Measurements from ENCODE around the gene DYNC1I1.

DYNC1I1 gene

GRCh38 chr7:95986178-95986764 is 213.9 kb downstream of the DYNC1I1 start:
- H3K27me3 ChIP-seq (replicated peaks; ENCODE audit: control insufficient read depth, insufficient read depth, low read length), result no peaks in the 10 kb centered on the region
- H3K36me3 ChIP-seq (ENCODE audit: control insufficient read depth, insufficient read depth, low read length), result no peaks in the 10 kb centered on the region
- DNase-seq (ENCODE audit: extremely low read depth, insufficient read length), result no peak
- TF ChIP-seq CTCF (IDR thresholded peaks at IDR 0.05; ENCODE audit: insufficient read depth, low read length, poor library complexity, severe bottlenecking), result no peak
- no peak overlapping the region for H3K4me3 ChIP-seq (replicated peaks; ENCODE audit: low read depth, low read length)

GRCh38 chr7:95989301-95989700 is 216.9 kb downstream of the DYNC1I1 start:
- no peak for TF ChIP-seq CTCF (IDR thresholded peaks at IDR 0.05; ENCODE audit: insufficient read depth, low read length, poor library complexity, severe bottlenecking)
- no peak for DNase-seq (ENCODE audit: extremely low read depth, insufficient read length)
- Histone ChIP-seq H3K4me3 (replicated peaks; ENCODE audit: low read depth, low read length) (no peak overlapping the region), H3K36me3 (ENCODE audit: control insufficient read depth, insufficient read depth, low read length) (no peaks in the 10 kb centered on the region), H3K27me3 (replicated peaks; ENCODE audit: control insufficient read depth, insufficient read depth, low read length) (no peaks in the 10 kb centered on the region)

- no peaks in the 10 kb centered on the region for H3K36me3 ChIP-seq (ENCODE audit: control insufficient read depth, insufficient read depth, low read length)
- H3K27me3 ChIP-seq (replicated peaks; ENCODE audit: control insufficient read depth, insufficient read depth, low read length), result no peaks in the 10 kb centered on the region
- no peak for DNase-seq (ENCODE audit: extremely low read depth, insufficient read length)
- TF ChIP-seq CTCF (IDR thresholded peaks at IDR 0.05; ENCODE audit: insufficient read depth, low read length, poor library complexity, severe bottlenecking), result no peak
- no peak overlapping the region for H3K4me3 ChIP-seq (replicated peaks; ENCODE audit: low read depth, low read length)
These were observed 221.0 kb downstream of the DYNC1I1 start for GRCh38 chr7:95993380-95993779.

DNA sequence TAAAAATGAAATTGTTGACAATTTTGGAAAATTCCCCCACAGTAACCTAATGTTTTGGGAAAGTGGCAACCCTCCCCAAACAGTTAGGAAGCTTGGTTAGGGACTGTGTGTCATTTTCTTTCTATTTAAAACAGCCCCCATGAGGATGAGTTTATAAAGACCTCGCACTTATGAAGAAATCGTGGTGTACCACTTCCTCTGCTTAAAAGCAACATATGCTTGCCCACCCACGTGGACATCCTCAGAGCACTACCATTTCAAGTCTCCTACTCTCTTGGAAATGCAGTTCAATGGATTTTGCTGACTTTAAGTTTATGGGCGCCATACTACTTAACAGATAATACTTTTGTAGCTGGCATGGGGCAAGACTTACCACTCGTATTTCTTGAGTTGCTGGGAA is 223.8 kb downstream of the DYNC1I1 start:
- H3K36me3 ChIP-seq (ENCODE audit: control insufficient read depth, insufficient read depth, low read length), result no peaks in the 10 kb centered on the region
- H3K27me3 ChIP-seq (replicated peaks; ENCODE audit: control insufficient read depth, insufficient read depth, low read length), result no peaks in the 10 kb centered on the region
- DNase-seq (ENCODE audit: extremely low read depth, insufficient read length), result no peak
- no peak overlapping the region for H3K4me3 ChIP-seq (replicated peaks; ENCODE audit: low read depth, low read length)
- no peak for TF ChIP-seq CTCF (IDR thresholded peaks at IDR 0.05; ENCODE audit: insufficient read depth, low read length, poor library complexity, severe bottlenecking)

GRCh38 chr7:95996886-95997285 is 224.5 kb downstream of the DYNC1I1 start:
- no peak overlapping the region for H3K4me3 ChIP-seq (replicated peaks; ENCODE audit: low read depth, low read length)
- no peak for DNase-seq (ENCODE audit: extremely low read depth, insufficient read length)
- H3K36me3 ChIP-seq (ENCODE audit: control insufficient read depth, insufficient read depth, low read length), result no peaks in the 10 kb centered on the region
- TF ChIP-seq CTCF (IDR thresholded peaks at IDR 0.05; ENCODE audit: insufficient read depth, low read length, poor library complexity, severe bottlenecking), result no peak
- no peaks in the 10 kb centered on the region for H3K27me3 ChIP-seq (replicated peaks; ENCODE audit: control insufficient read depth, insufficient read depth, low read length)

GRCh38 chr7:95997632-95998031 is 225.3 kb downstream of the DYNC1I1 start:
- H3K27me3 ChIP-seq (replicated peaks; ENCODE audit: control insufficient read depth, insufficient read depth, low read length), result no peaks in the 10 kb centered on the region
- no peaks in the 10 kb centered on the region for H3K36me3 ChIP-seq (ENCODE audit: control insufficient read depth, insufficient read depth, low read length)
- DNase-seq (ENCODE audit: extremely low read depth, insufficient read length), result no peak
- H3K4me3 ChIP-seq (replicated peaks; ENCODE audit: low read depth, low read length), result no peak overlapping the region
- no peak for TF ChIP-seq CTCF (IDR thresholded peaks at IDR 0.05; ENCODE audit: insufficient read depth, low read length, poor library complexity, severe bottlenecking)

All from GM06990 (cell line).